Activated CD4-positive, CD25-positive, alpha-beta regulatory T cell (primary cell): Measurements from ENCODE around the gene CYP2W1.
A peak's percentile ranks its signal among the peaks of the same experiment; 100 is the strongest.
"Not testable (repeated sequence)": the region's sequence is repeated elsewhere in the genome, so short reads cannot be mapped to it uniquely, and the experiment has no call there.

Experiments used
- DNase-seq, 4 experiments: peaks; one replicate each; lab custom pipeline; 2025; lab: John Stamatoyannopoulos, UW

Gene CYP2W1

DNA sequence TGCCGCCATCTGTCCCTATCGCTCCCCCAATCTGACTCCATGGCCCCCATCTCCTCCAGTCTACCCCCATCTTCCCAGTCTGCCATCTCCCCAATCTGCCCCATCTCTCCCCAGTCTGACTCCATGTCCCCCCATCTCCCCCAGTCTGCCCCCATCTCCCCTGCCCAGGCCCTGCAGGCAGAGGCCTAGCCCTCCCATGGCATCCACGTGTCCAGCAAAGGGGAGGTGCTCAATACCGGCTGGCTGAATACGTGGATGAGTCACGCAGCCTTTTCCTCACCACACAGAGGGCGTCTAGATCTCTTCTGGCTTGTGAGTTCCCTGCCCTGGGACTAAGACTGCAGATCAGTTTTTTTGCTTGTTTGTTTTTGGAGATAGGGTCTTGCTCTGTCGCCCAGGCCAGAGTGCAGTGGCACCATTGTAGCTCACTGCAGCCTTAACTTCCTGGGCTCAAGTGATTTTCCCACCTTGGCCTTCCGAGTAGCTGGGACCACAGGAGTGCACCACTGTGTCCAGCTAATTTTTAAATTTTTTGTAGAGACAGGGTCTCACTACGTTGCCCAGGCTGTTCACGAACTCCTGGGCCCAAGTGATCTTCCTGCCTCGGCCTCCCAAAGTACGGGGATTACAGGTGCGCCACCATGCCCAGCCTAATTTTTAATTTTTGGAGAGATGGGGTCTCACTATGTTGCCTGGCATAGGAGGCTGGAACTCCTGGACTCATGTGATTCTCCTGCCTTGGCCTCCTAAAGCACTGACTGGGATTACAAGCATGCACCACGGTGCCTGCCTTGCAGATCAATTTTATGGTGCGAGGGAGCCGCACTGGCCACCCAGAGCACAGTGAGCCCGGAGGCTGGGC lies 46.0 kb downstream of the CYP2W1 start:
- DNase-seq, result peak; percentile 13 to 31 (median 30)

DNA sequence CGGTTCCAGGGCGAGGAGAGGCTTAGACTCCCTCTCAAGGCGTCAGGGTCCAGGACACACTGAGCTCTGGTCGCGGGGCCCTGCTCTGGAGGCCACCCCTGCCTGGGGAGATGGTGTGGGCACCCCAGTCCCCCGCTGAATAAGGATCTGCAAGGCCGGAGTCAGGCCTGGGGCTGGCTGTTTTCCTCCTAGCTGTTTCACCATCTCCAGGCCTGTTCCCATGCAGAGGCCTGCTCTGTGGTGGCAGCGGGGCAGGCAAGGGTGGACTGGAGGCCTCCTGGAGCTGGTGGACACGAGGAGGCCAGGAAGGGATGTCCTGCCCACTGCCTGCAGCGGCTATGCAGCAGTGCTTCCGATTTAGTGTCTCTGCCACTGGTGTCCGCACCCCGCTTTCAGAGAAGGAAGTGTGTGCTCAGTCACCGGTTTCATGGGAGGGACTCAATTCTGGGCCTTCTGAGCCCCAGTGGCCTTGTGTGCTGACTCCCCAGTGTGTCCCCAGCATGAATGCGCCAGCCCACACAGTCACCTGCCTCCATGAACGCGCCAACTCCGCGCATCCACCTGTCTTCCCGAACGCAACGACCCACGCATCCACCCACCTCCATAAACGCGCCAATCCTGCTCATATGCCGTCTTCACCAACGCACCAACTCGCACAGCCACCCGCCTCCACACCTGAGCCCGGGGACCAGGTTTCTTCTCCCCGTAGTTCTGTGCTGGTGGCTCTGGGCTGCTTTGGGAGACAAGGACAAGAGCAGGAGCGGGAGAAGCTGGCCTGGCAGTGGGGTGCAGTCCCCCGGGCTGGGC lies 46.9 kb downstream of the CYP2W1 start:
- DNase-seq, result no peak

- no peak for DNase-seq
These were observed 47.6 kb downstream of the CYP2W1 start for GRCh38 chr7:1030444-1031070.

DNA sequence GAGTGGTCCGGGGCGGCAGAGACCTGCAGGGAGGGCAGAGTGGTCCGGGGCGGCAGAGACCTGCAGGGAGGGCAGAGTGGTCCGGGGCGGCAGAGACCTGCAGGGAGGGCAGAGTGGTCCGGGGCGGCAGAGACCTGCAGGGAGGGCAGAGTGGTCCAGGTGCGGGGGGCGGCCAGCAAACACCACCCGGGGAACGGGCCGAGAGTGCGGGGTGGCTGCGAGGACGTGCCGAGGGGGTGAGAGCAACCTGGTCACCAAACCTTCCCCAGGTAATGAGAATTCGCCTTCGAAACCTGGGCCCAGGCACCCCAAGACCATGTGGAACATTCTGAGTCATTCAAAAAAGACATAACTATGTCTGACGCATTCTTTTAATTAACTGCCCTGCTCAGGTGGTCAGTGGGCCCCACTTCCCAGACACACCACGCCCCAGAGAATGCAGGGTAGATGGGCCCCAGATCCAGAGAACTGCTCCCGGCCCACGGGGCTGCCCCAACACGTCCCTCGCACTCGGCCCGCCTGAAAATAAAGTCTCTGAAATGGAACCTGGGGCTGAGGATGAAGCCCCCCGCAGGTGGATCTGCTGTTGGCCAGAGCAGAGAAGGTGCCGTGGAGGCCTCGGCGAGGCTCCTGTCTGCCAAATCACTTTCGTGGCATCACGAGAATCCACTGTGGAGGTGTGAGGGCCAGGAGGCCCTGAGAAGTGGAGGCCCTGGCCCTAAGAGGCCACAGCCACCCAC lies 48.9 kb downstream of the CYP2W1 start:
- no peak for DNase-seq

- DNase-seq, result no peak
These were observed 49.7 kb downstream of the CYP2W1 start for GRCh38 chr7:1032536-1033181.

DNA sequence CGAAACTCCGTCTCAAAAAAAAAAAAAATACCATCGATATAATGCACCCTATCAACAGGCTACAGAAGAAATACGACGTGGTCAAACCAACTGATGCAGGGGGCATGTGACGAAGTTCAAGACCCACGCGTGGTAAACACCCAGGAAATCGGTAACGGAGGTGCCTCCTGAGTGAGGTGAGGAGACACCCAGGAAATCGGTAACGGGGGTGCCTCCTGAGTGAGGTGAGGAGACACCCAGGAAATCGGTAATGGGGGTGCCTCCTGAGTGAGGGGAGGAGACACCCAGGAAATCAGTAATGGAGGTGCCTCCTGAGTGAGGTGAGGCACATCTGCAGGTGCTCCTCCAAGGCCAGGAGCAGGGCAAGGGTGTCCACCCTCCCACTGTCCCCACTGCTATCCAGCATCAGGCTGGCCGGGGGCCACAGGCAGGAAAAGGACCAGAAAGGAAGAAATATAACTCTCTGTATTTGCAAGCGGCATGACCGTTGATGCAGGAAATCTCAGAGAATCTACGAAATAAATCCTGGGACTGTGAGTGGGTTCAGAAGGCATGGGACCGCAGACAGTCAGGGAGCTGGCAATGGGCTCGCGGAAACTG lies 50.7 kb downstream of the CYP2W1 start:
- no peak for DNase-seq

GRCh38 chr7:1034769-1035168 lies 51.8 kb downstream of the CYP2W1 start:
- not testable (repeated sequence) for DNase-seq

GRCh38 chr7:1036164-1036928 lies 53.4 kb downstream of the CYP2W1 start:
- not testable (repeated sequence) for DNase-seq
